Measurements from ENCODE around the gene INSRR. TPM values are rescaled to one million over a fixed set of nuclear protein-coding genes. Genes with fewer than 3 reads are reported as not detected.

The INSRR gene
- total RNA-seq, result 0.41 TPM
- long read RNA-seq, partial matches to known transcripts, result 1 of 3 reads
- long read RNA-seq, other reads (novel, unspliced or antisense), result 2 of 3 reads

GRCh38 chr1:156858959-156859522, at the start of gene INSRR:
Gene INSRR (minus strand): TSS chr1:156859117. CDS start chr1:156858621, 496 bp downstream.
- intact Hi-C loops (cut with micrococcal nuclease), result no loop called here
- Histone ChIP-seq H3K4me1 (peaks cover 39% of the 10 kb centered on the region), H3K9me3 (replicated peaks) (no peaks in the 10 kb centered on the region), H3K27ac (replicated peaks) (peak within 1 kb of the TSS; percentile 59), H3K27me3 (ENCODE audit: low read depth) (peaks cover 74% of the 10 kb centered on the region), H3K36me3 (no peaks in the 10 kb centered on the region), H3K4me3 (peak within 1 kb of the TSS; percentile 63)
- no peak for DNase-seq
- TF ChIP-seq CTCF (IDR thresholded peaks at IDR 0.05; ENCODE audit: borderline replicate concordance), result no peak

- Histone ChIP-seq H3K36me3 (peaks cover 66% of the 10 kb centered on the region), H3K9me3 (replicated peaks) (no peaks in the 10 kb centered on the region), H3K27ac (replicated peaks) (no peak overlapping the region), H3K27me3 (ENCODE audit: low read depth) (peaks cover 40% of the 10 kb centered on the region), H3K4me3 (peak overlapping the region; percentile 34), H3K4me1 (peaks cover 65% of the 10 kb centered on the region)
- no peak for DNase-seq
- intact Hi-C loops (cut with micrococcal nuclease), result no loop called here
- TF ChIP-seq CTCF (IDR thresholded peaks at IDR 0.05; ENCODE audit: borderline replicate concordance), result no peak
Observed at GRCh38 chr1:156908541-156908940, 49.6 kb upstream of the INSRR start.

GRCh38 chr1:156906206-156906906, 47.4 kb upstream of the INSRR start:
- no peak for DNase-seq
- Histone ChIP-seq H3K4me1 (peaks cover 73% of the 10 kb centered on the region), H3K4me3 (no peak overlapping the region), H3K9me3 (replicated peaks) (no peaks in the 10 kb centered on the region), H3K27me3 (ENCODE audit: low read depth) (peaks cover 40% of the 10 kb centered on the region), H3K27ac (replicated peaks) (no peak overlapping the region), H3K36me3 (peaks cover 47% of the 10 kb centered on the region)
- no peak for TF ChIP-seq CTCF (IDR thresholded peaks at IDR 0.05; ENCODE audit: borderline replicate concordance)
- intact Hi-C loops (cut with micrococcal nuclease), result no loop called here

- Histone ChIP-seq H3K4me3 (no peak overlapping the region), H3K9me3 (replicated peaks) (no peaks in the 10 kb centered on the region), H3K27ac (replicated peaks) (no peak overlapping the region), H3K4me1 (peaks cover 80% of the 10 kb centered on the region), H3K36me3 (peaks cover 46% of the 10 kb centered on the region), H3K27me3 (ENCODE audit: low read depth) (peaks cover 41% of the 10 kb centered on the region)
- no peak for DNase-seq
- intact Hi-C loops (cut with micrococcal nuclease), result no loop called here
- TF ChIP-seq CTCF (IDR thresholded peaks at IDR 0.05; ENCODE audit: borderline replicate concordance), result no peak
Observed at GRCh38 chr1:156905651-156906050, 46.7 kb upstream of the INSRR start.

GRCh38 chr1:156905176-156905575, 46.3 kb upstream of the INSRR start:
- intact Hi-C loops (cut with micrococcal nuclease), result no loop called here
- no peaks in the 10 kb centered on the region for H3K9me3 ChIP-seq (replicated peaks)
- no peak for DNase-seq
- TF ChIP-seq CTCF (IDR thresholded peaks at IDR 0.05; ENCODE audit: borderline replicate concordance), result no peak
- peaks cover 85% of the 10 kb centered on the region for H3K4me1 ChIP-seq
- H3K27me3 ChIP-seq (ENCODE audit: low read depth), result peaks cover 36% of the 10 kb centered on the region
- H3K4me3 ChIP-seq, result no peak overlapping the region
- peaks cover 43% of the 10 kb centered on the region for H3K36me3 ChIP-seq
- H3K27ac ChIP-seq (replicated peaks), result no peak overlapping the region
